Chondrocyte (in vitro differentiated cells): ENCODE results near the gene VGF. TPM values are rescaled to one million over a fixed set of nuclear protein-coding genes. Genes with fewer than 3 reads are reported as not detected.
A peak's percentile ranks its signal among the peaks of the same experiment; 100 is the strongest.

ENCODE experiments used
- DNase-seq: peaks from one replicate; pipeline ENCODE4 v3.0.0; 2021; ENCODE audit warnings: mixed read lengths, low spot score
- H3K27ac Mint-ChIP-seq: one replicate; pipeline ENCODE4 v1.8.0; 2021; ENCODE audit warnings: mild to moderate bottlenecking, moderate library complexity, mixed read lengths; ENCODE audit not compliant: unreplicated experiment
- H3K27me3 Mint-ChIP-seq: 2 replicates; pipeline ENCODE4 v1.8.0; 2021; ENCODE audit warnings: low read depth, mixed read lengths
- H3K36me3 Mint-ChIP-seq: 2 replicates; pipeline ENCODE4 v1.8.0; 2021; ENCODE audit warnings: low read depth, mixed read lengths
- H3K4me1 Mint-ChIP-seq: 2 replicates; pipeline ENCODE4 v1.8.0; 2021; ENCODE audit warnings: low read depth, mild to moderate bottlenecking, mixed read lengths
- H3K4me3 Mint-ChIP-seq: one replicate; pipeline ENCODE4 v1.8.0; 2021; ENCODE audit warnings: mild to moderate bottlenecking, moderate library complexity, mixed read lengths; ENCODE audit not compliant: unreplicated experiment
- H3K9me3 Mint-ChIP-seq: 2 replicates; pipeline ENCODE4 v1.8.0; 2021; ENCODE audit warnings: low read depth, mixed read lengths
- CTCF ChIP-seq: fragments of 200-600 bp; sonication (generic); IDR thresholded peaks from 2 replicates; pipeline ENCODE4 v1.5.0; 2021; ENCODE audit warnings: antibody characterized with exemption, mild to moderate bottlenecking, moderate library complexity
- total RNA-seq: library from RNA; stranded (reverse); gene quantifications from 3 replicates; pipeline ENCODE4 v1.2.1, GENCODE V29; 2021

The VGF gene
- total RNA-seq, 1 donor from 2014 or later = 0.22 TPM

GRCh38 chr7:101164071-101164840 lies 1.1 kb downstream of the VGF start:
- Mint-ChIP-seq H3K27me3 (peaks cover 31% of the 10 kb centered on the region), H3K27ac (no peak overlapping the region), H3K4me3 (peak overlapping the region; percentile 42), H3K9me3 (no peaks in the 10 kb centered on the region), H3K36me3 (peaks cover 8% of the 10 kb centered on the region), H3K4me1 (peaks cover 33% of the 10 kb centered on the region)
- peak; percentile 94 for DNase-seq
- TF ChIP-seq CTCF = no peak

- peaks cover 25% of the 10 kb centered on the region for H3K27me3 Mint-ChIP-seq
- H3K4me1 Mint-ChIP-seq = peaks cover 31% of the 10 kb centered on the region
- peaks cover 9% of the 10 kb centered on the region for H3K36me3 Mint-ChIP-seq
- no peak overlapping the region for H3K27ac Mint-ChIP-seq
- peak; percentile 87 for DNase-seq
- peak overlapping the region; percentile 72 for H3K4me3 Mint-ChIP-seq
- TF ChIP-seq CTCF = no peak
- H3K9me3 Mint-ChIP-seq = no peaks in the 10 kb centered on the region
Measured at GRCh38 chr7:101163279-101164070, 1.9 kb downstream of the VGF start.

- Mint-ChIP-seq H3K4me3 (peak overlapping the region; percentile 57), H3K36me3 (peaks cover 13% of the 10 kb centered on the region), H3K27ac (no peak overlapping the region), H3K9me3 (no peaks in the 10 kb centered on the region), H3K27me3 (peaks cover 19% of the 10 kb centered on the region), H3K4me1 (peaks cover 30% of the 10 kb centered on the region)
- DNase-seq = no peak
- TF ChIP-seq CTCF = no peak
Measured at GRCh38 chr7:101162551-101163278, 2.7 kb downstream of the VGF start.

GRCh38 chr7:101161692-101162471 lies 3.5 kb downstream of the VGF start:
- peaks cover 17% of the 10 kb centered on the region for H3K36me3 Mint-ChIP-seq
- peaks cover 10% of the 10 kb centered on the region for H3K27me3 Mint-ChIP-seq
- H3K4me1 Mint-ChIP-seq = peaks cover 30% of the 10 kb centered on the region
- no peaks in the 10 kb centered on the region for H3K9me3 Mint-ChIP-seq
- H3K4me3 Mint-ChIP-seq = peak overlapping the region; percentile 57
- no peak for DNase-seq
- H3K27ac Mint-ChIP-seq = no peak overlapping the region
- TF ChIP-seq CTCF = no peak
